ACC112 (cell line): ENCODE data around the gene BTN3A1.
"Not testable (repeated sequence)": the region's sequence is repeated elsewhere in the genome, so short reads cannot be mapped to it uniquely, and the experiment has no call there.

Source experiments
- H2AFZ ChIP-seq: fragments of 200-600 bp; sonication (generic); one replicate; pipeline ENCODE4 v1.6.0; 2017; ENCODE audit warnings: antibody characterized with exemption, low read length; ENCODE audit not compliant: unreplicated experiment
- H3K27ac ChIP-seq: fragments of 200-600 bp; sonication (generic); 2 replicates; pipeline ENCODE4 v1.5.1; 2014; ENCODE audit warnings: low read depth, mild to moderate bottlenecking, antibody characterized with exemption, low read length, moderate library complexity
- H3K27me3 ChIP-seq: fragments of 200-600 bp; sonication (generic); 2 replicates; pipeline ENCODE4 v1.6.1; 2014; ENCODE audit warnings: mild to moderate bottlenecking, antibody characterized with exemption, low read length, moderate library complexity, mixed read lengths; ENCODE audit not compliant: insufficient read depth
- H3K36me3 ChIP-seq: fragments of 200-600 bp; sonication (generic); 2 replicates; pipeline ENCODE4 v1.6.1; 2016; ENCODE audit warnings: mild to moderate bottlenecking, antibody characterized with exemption, low read length, moderate library complexity, mixed read lengths; ENCODE audit not compliant: insufficient read depth
- H3K4me1 ChIP-seq: fragments of 200-600 bp; sonication (generic); one replicate; pipeline ENCODE4 v1.6.1; 2016; ENCODE audit warnings: low read length, mixed read lengths; ENCODE audit not compliant: insufficient read depth, unreplicated experiment, control insufficient read depth
- H3K4me3 ChIP-seq: fragments of 200-600 bp; sonication (generic); 2 replicates; pipeline ENCODE4 v1.5.1; 2014; ENCODE audit warnings: mild to moderate bottlenecking, low read depth, low read length
- H3K79me2 ChIP-seq: fragments of 200-600 bp; sonication (generic); one replicate; pipeline ENCODE4 v1.6.0; 2016; ENCODE audit warnings: low read length; ENCODE audit not compliant: control insufficient read depth, unreplicated experiment, insufficient read depth

The BTN3A1 gene

DNA sequence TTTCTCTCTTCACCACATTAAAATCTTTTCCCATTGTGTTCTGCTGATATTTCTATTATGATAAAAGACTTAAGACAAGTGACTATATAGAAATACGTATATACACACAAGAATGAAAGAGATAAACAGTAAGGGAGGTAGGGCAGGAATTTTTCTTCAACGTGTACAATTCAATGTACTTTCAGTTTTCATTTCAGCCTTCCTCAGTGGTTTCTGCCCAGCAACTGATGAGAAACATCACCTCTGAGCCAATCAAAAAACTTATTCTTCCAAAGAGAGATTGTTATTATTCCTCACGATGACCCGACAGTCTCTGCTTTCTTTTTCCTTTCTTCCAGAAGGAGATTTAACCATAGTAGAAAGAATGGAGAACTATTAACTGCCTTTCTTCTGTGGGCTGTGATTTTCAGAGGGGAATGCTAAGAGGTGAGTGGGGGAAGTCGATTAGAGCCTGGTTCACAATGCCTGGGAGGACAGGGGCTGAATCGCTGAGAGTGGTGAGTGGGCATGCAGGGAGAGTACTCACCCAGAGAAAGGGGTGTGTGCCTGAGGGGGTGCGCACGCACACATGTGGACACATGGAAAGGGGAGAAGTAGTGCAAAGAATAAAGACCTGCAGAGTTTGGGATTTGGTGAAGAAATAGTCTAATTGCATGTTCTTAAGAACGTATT is at the start of gene BTN3A1:
TSS of gene BTN3A1 (plus strand) at position 289 of the 672 bp plus-strand sequence. CDS start 3,289 bp downstream, outside the sequence.
- Histone ChIP-seq H3K27ac (peak within 1 kb of the TSS; percentile 53), H3K36me3 (no peaks in the 10 kb centered on the region), H2AFZ (peak within 1 kb of the TSS; percentile 67), H3K79me2 (no peaks in the 10 kb centered on the region), H3K4me1 (peaks cover 12% of the 10 kb centered on the region), H3K27me3 (no peaks in the 10 kb centered on the region), H3K4me3 (peak within 1 kb of the TSS; percentile 79)

GRCh38 chr6:26352315-26352714 is 49.8 kb upstream of the BTN3A1 start:
- Histone ChIP-seq H3K36me3 (no peaks in the 10 kb centered on the region), H3K4me3 (no peak overlapping the region), H3K27me3 (no peaks in the 10 kb centered on the region), H3K27ac (peak overlapping the region; percentile 91), H3K4me1 (peaks cover 23% of the 10 kb centered on the region), H2AFZ (peak overlapping the region; percentile 57), H3K79me2 (no peaks in the 10 kb centered on the region)

- Histone ChIP-seq H3K27ac (no peak overlapping the region), H3K4me3 (no peak overlapping the region), H3K27me3 (no peaks in the 10 kb centered on the region), H3K36me3 (no peaks in the 10 kb centered on the region), H2AFZ (no peak overlapping the region), H3K79me2 (no peaks in the 10 kb centered on the region), H3K4me1 (peaks cover 23% of the 10 kb centered on the region)
These were observed 47.9 kb upstream of the BTN3A1 start for GRCh38 chr6:26354162-26354561.

DNA sequence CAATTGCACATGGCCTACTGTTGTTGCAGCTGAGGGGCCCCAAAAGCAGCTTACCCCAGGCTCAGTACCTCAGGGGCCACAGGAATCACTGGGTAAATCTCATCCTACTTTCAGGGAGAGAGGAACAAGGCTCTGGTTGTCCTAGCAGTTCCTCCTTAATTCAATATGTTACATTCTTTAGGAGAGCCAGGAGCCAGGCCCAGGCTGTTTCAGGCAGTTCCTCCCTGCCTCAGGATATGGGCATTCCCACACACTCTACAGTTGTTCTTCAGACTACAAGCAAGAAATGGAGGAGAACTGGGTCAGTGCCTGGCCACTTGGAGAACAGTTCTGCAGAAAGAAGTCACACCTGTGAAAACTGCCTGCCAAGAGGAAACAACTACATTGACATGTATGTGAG is 46.7 kb upstream of the BTN3A1 start:
- Histone ChIP-seq H3K27me3 (no peaks in the 10 kb centered on the region), H2AFZ (no peak overlapping the region), H3K27ac (no peak overlapping the region), H3K4me3 (no peak overlapping the region), H3K36me3 (no peaks in the 10 kb centered on the region), H3K79me2 (no peaks in the 10 kb centered on the region), H3K4me1 (peaks cover 20% of the 10 kb centered on the region)

DNA sequence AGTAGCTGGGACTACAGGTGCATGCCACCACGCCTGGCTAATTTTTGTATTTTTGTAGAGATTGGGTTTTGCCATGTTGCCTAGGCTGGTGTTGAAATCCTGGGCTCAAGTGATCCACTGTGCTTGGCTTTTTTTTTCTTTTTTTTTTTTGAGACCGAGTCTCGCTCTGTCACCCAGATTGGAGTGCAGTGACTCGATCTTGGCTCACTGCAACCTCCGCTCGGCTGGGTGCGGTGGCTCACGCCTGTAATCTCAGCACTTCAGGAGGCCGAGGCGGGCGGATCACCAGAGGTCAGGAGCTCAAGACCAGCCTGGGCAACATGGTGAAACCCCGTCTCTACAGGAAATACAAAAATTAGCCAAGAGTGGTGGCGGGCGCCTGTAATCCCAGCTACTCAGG is 44.5 kb upstream of the BTN3A1 start:
- H2AFZ ChIP-seq, H3K27me3 ChIP-seq, H3K79me2 ChIP-seq, H3K27ac ChIP-seq, H3K4me3 ChIP-seq, H3K4me1 ChIP-seq, H3K36me3 ChIP-seq: not testable (repeated sequence)

DNA sequence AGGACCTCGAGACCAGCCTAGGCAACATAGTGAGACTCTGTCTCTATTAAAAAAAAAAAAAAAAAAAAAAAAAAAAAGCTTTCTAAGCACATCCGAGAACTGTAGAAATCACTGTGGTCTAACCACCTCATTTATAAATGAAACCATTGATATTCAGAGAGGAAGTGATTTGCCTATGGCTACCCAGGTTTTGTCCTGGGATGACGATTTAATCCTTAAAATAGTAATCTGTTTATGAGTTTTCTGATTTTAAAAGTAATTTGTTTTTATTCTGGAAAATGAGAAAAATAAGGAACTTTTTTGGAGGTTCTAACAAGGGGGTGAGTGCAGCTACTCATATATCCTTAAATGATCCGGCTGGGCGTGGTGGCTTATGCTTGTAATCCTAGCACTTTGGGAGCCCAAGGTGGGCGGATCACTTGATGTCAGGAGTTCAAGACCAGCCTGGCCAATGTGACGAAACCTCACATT is 43.5 kb upstream of the BTN3A1 start:
- Histone ChIP-seq H2AFZ (no peak overlapping the region), H3K79me2 (no peaks in the 10 kb centered on the region), H3K4me3 (no peak overlapping the region), H3K36me3 (no peaks in the 10 kb centered on the region), H3K27me3 (no peaks in the 10 kb centered on the region), H3K27ac (no peak overlapping the region), H3K4me1 (no peaks in the 10 kb centered on the region)

DNA sequence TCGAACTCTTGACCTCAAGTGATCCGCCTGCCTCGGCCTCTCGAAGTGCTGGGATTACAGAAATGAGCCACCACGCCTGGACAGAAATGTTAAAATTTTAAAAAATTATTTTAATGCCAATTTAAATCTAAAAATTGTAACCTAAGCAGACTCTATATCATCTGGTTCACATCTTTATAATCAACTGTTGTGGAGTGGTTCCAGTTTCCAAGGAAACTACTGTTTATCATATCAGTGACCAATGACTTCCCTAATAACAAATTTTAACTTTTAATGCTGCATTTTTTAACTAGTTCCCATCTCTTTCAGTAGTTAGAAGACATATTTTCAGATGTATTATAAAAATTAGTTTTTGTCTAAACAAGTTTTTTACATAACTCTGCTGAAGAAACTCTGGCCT is 42.3 kb upstream of the BTN3A1 start:
- Histone ChIP-seq H3K27me3 (no peaks in the 10 kb centered on the region), H3K4me3 (no peak overlapping the region), H2AFZ (no peak overlapping the region), H3K79me2 (no peaks in the 10 kb centered on the region), H3K36me3 (no peaks in the 10 kb centered on the region), H3K4me1 (peaks cover 7% of the 10 kb centered on the region), H3K27ac (no peak overlapping the region)

- Histone ChIP-seq H3K79me2 (peaks cover 2% of the 10 kb centered on the region), H2AFZ (no peak overlapping the region), H3K4me1 (peaks cover 7% of the 10 kb centered on the region), H3K27ac (no peak overlapping the region), H3K27me3 (no peaks in the 10 kb centered on the region), H3K4me3 (no peak overlapping the region), H3K36me3 (no peaks in the 10 kb centered on the region)
These were observed 41.3 kb upstream of the BTN3A1 start for GRCh38 chr6:26360451-26361416.

GRCh38 chr6:26361544-26361943 is 40.5 kb upstream of the BTN3A1 start:
- Histone ChIP-seq H3K4me1 (peaks cover 7% of the 10 kb centered on the region), H3K79me2 (peaks cover 2% of the 10 kb centered on the region), H3K36me3 (no peaks in the 10 kb centered on the region), H3K27me3 (no peaks in the 10 kb centered on the region), H3K4me3 (no peak overlapping the region), H2AFZ (no peak overlapping the region), H3K27ac (no peak overlapping the region)

- Histone ChIP-seq H3K79me2 (peaks cover 2% of the 10 kb centered on the region), H3K27me3 (no peaks in the 10 kb centered on the region), H3K4me1 (peaks cover 7% of the 10 kb centered on the region), H3K36me3 (no peaks in the 10 kb centered on the region), H2AFZ (no peak overlapping the region), H3K4me3 (no peak overlapping the region), H3K27ac (no peak overlapping the region)
These were observed 39.8 kb upstream of the BTN3A1 start for GRCh38 chr6:26362093-26362835.
